Bronchial epithelial cell (primary cell): ENCODE measurements around the gene NEURL1B. TPM values are rescaled to one million over a fixed set of nuclear protein-coding genes. Genes with fewer than 3 reads are reported as not detected.
A peak's percentile ranks its signal among the peaks of the same experiment; 100 is the strongest.

Experiments
- DNase-seq: peaks from one replicate; pipeline ENCODE4 v3.0.0-alpha.2; 2010; ENCODE audit warnings: low read depth
- FAIRE-seq: peaks from 2 replicates; lab custom pipeline; 2011; peaks lifted over from hg19 to GRCh38; lab: Jason Lieb, UNC
- H3K27me3 ChIP-seq: 2 replicates; pipeline ENCODE4 v1.5.1; 2011; ENCODE audit warnings: low read length; ENCODE audit not compliant: control insufficient read depth, insufficient read depth
- H3K36me3 ChIP-seq: 2 replicates; pipeline ENCODE4 v1.5.1; 2011; ENCODE audit warnings: low read length; ENCODE audit not compliant: control insufficient read depth, insufficient read depth
- H3K4me3 ChIP-seq: 2 replicates; pipeline ENCODE4 v1.5.1; 2011; ENCODE audit warnings: mild to moderate bottlenecking, low read depth, low read length, control low read depth
- total RNA-seq: library from RNA; depleted of rRNA; stranded (reverse); fragments of >200 nt; gene quantifications from 2 replicates; pipeline ENCODE4 v1.2.1, GENCODE V29; 2014
- TF ChIP-seq, protein P1 (sequence below): IDR thresholded peaks from 2 replicates; pipeline ENCODE4 v1.5.1; 2011; ENCODE audit warnings: mild to moderate bottlenecking, moderate library complexity, low read length, control low read depth, inconsistent platforms; ENCODE audit not compliant: insufficient read depth, severe bottlenecking

NEURL1B gene
- total RNA-seq, 1 donor from 2014 or later = 4.7 TPM

DNA sequence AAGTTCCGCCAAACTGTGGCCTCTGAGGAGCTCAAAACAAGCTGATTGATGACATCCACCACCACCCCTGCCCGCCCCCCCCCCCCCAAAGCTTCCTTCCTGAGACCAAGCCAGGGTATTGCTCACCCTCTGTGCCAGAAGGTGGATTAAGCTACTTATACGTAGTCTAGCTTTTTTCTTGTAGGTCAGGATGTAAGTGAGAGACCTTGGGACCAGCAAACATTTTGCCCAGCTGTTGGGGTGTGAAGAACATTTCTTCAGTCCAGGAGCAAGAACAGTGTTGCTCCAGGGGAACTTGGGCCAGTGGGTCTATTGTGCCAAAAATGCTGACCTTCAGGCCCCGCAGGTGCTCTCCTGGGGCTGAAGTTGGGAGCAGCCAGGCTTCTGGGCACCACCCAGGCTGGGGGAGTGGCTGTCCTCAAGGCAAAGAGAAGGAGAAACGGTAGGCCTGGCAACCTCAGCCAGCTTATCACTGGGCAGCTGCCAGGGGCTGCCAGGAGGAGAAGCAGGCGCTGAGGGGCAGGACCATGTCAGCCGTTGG lies 18.0 kb downstream of the NEURL1B start:
- Histone ChIP-seq H3K27me3 (no peaks in the 10 kb centered on the region), H3K36me3 (no peaks in the 10 kb centered on the region), H3K4me3 (no peak overlapping the region)
- DNase-seq = peak; percentile 30
- no peak for FAIRE-seq
- TF ChIP-seq, protein P1, sequence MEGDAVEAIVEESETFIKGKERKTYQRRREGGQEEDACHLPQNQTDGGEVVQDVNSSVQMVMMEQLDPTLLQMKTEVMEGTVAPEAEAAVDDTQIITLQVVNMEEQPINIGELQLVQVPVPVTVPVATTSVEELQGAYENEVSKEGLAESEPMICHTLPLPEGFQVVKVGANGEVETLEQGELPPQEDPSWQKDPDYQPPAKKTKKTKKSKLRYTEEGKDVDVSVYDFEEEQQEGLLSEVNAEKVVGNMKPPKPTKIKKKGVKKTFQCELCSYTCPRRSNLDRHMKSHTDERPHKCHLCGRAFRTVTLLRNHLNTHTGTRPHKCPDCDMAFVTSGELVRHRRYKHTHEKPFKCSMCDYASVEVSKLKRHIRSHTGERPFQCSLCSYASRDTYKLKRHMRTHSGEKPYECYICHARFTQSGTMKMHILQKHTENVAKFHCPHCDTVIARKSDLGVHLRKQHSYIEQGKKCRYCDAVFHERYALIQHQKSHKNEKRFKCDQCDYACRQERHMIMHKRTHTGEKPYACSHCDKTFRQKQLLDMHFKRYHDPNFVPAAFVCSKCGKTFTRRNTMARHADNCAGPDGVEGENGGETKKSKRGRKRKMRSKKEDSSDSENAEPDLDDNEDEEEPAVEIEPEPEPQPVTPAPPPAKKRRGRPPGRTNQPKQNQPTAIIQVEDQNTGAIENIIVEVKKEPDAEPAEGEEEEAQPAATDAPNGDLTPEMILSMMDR = no peak

GRCh38 chr5:172659570-172659908 lies 18.5 kb downstream of the NEURL1B start:
- FAIRE-seq (no peak), DNase-seq (no peak)
- H3K27me3 ChIP-seq = no peaks in the 10 kb centered on the region
- H3K4me3 ChIP-seq = no peak overlapping the region
- no peaks in the 10 kb centered on the region for H3K36me3 ChIP-seq
- TF ChIP-seq, protein P1 = no peak

- no peak for FAIRE-seq
- H3K27me3 ChIP-seq = no peaks in the 10 kb centered on the region
- H3K36me3 ChIP-seq = no peaks in the 10 kb centered on the region
- peak; percentile 80 for DNase-seq
- H3K4me3 ChIP-seq = no peak overlapping the region
- TF ChIP-seq, protein P1 = no peak
Observed at GRCh38 chr5:172659909-172660628, 19.0 kb downstream of the NEURL1B start.

GRCh38 chr5:172660974-172661373 lies 19.9 kb downstream of the NEURL1B start:
- no peak for FAIRE-seq

GRCh38 chr5:172661526-172661925 lies 20.5 kb downstream of the NEURL1B start:
- FAIRE-seq (no peak), DNase-seq (no peak)
- TF ChIP-seq, protein P1 = no peak
- H3K27me3 ChIP-seq = no peaks in the 10 kb centered on the region
- H3K36me3 ChIP-seq = no peaks in the 10 kb centered on the region
- H3K4me3 ChIP-seq = no peak overlapping the region

More at GRCh38 chr5:172660974-172661373, 19.9 kb downstream of the NEURL1B start:
- Histone ChIP-seq H3K27me3 (no peaks in the 10 kb centered on the region), H3K4me3 (no peak overlapping the region), H3K36me3 (no peaks in the 10 kb centered on the region)
- no peak for DNase-seq
- TF ChIP-seq, protein P1 = no peak
